Large intestine (tissue), 3 donors: ENCODE measurements around the gene NME7. TPM values are rescaled to one million over a fixed set of nuclear protein-coding genes. Genes with fewer than 3 reads are reported as not detected.
A peak's percentile ranks its signal among the peaks of the same experiment; 100 is the strongest.

Experiments
- DNase-seq, 2 donors: peaks; one replicate each; pipeline versions ENCODE4 v3.0.0 to v3.0.0-alpha.2; 2013
- H3K27ac ChIP-seq: one replicate; pipeline ENCODE4 v1.5.1; 2013; ENCODE audit warnings: low read length
- H3K27me3 ChIP-seq: 2 replicates; pipeline ENCODE4 v1.6.1; 2013; ENCODE audit warnings: low read length; ENCODE audit not compliant: control insufficient read depth, insufficient read depth
- H3K36me3 ChIP-seq: 2 replicates; pipeline ENCODE4 v1.6.1; 2013; ENCODE audit warnings: low read length; ENCODE audit not compliant: control insufficient read depth, insufficient read depth
- H3K4me1 ChIP-seq: one replicate; pipeline ENCODE4 v1.6.1; 2013; ENCODE audit warnings: low read length; ENCODE audit not compliant: control insufficient read depth, insufficient read depth
- H3K4me3 ChIP-seq: one replicate; pipeline ENCODE4 v1.5.1; 2013; ENCODE audit warnings: low read length
- H3K9me3 ChIP-seq: one replicate; pipeline ENCODE4 v1.6.1; 2013; ENCODE audit warnings: mild to moderate bottlenecking, low read depth, low read length, moderate library complexity; ENCODE audit not compliant: control insufficient read depth
- WGBS: methylation state at CpG from one replicate; pipeline ENCODE4 v1.1.5; 2013; ENCODE audit warnings: low lambda C conversion rate; ENCODE audit not compliant: insufficient coverage; 5-methylcytosine and 5-hydroxymethylcytosine counted together
- polyA plus RNA-seq: library from polyadenylated mRNA; unstranded; fragments of 120-200 nt; gene quantifications from one replicate; pipeline ENCODE4 v1.2.1, GENCODE V29; 2013

Gene NME7
- polyA plus RNA-seq, 1 donor = 24.2 TPM

DNA sequence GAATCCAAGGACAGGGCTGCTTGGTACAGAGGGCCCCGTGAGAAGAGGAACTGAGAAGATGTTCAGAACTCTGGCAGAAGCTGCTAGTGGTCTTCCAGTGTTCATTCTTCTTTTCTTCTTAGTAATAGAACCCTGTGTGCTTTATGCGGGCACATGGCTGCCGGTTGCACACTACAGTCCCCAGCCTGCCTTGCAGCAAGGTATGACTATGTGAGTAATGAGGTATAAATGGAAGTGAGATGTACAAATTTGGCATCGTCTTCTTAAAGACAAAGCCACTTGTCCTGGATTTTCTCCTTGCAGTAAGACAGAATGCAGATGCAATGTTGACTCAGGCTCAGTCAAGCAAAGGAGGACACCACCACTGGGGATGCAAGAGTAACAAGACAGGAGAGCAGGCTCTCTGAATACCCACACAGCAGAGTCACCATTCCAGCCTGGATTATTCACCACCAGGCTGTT is 276.1 kb downstream of the NME7 start:
- H3K4me3 ChIP-seq = no peak overlapping the region
- DNase-seq = no peak
- no peak overlapping the region for H3K27ac ChIP-seq
- no CpG with 5 or more reads among the region's 4 CpGs for whole genome bisulfite sequencing
- no peaks in the 10 kb centered on the region for H3K27me3 ChIP-seq
- H3K4me1 ChIP-seq = peaks cover 21% of the 10 kb centered on the region
- no peaks in the 10 kb centered on the region for H3K36me3 ChIP-seq
- H3K9me3 ChIP-seq = no peaks in the 10 kb centered on the region

DNA sequence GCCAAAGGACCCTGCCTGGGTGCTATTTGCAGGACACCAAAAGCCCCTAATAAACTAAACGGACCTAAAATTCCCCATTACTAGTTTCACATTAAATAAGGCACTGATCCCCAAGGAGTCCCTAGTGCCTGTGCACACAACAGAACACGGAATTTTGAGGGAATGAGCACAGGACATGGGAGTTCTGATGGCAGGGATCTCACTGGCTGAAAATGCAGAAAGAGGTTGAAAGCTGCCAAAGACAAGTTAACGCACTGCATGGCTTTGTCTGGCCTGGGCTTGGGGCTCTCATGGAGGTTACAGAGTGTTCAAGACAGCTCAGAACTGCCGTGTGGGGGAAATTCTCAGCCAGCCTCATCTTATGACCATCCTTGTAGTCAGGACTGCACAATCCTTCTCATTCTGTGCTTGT is 276.7 kb downstream of the NME7 start:
- Histone ChIP-seq H3K27ac (no peak overlapping the region), H3K9me3 (no peaks in the 10 kb centered on the region), H3K4me1 (peaks cover 27% of the 10 kb centered on the region), H3K36me3 (no peaks in the 10 kb centered on the region), H3K27me3 (no peaks in the 10 kb centered on the region), H3K4me3 (no peak overlapping the region)
- DNase-seq = no peak
- WGBS = no CpG with 5 or more reads among the region's 4 CpGs

DNA sequence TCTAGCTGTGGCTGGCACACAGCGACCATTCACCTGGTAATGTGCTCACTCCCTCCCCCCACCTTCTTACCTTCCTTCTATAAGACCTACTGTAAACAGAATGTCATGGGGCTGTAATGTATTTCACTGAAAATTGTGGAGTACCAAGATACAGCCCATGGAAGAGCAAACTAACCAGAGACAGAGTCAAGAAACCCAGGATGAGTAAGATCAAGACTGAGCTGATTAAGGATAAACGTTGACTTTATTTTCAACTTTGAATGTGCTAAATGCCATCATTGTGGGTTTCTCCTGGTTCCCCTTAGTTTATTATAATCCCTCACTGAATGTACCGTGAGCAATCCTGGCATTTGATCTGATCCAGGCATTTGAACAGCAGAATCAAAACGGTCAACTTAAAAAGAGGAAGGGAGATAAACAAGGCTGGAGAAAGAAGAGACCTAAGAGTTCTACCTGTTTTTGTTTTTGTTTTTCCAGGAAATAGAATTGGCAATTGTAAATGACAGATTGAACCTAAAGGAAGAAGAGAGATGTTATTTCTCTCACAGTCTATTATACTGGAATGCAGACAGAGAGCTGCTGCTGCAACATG is 277.2 kb downstream of the NME7 start:
- Histone ChIP-seq H3K36me3 (no peaks in the 10 kb centered on the region), H3K4me1 (peaks cover 32% of the 10 kb centered on the region), H3K27me3 (no peaks in the 10 kb centered on the region), H3K4me3 (no peak overlapping the region), H3K27ac (no peak overlapping the region), H3K9me3 (no peaks in the 10 kb centered on the region)
- WGBS = 80% methylated on average over 1 of the region's 4 CpGs
- no peak for DNase-seq

DNA sequence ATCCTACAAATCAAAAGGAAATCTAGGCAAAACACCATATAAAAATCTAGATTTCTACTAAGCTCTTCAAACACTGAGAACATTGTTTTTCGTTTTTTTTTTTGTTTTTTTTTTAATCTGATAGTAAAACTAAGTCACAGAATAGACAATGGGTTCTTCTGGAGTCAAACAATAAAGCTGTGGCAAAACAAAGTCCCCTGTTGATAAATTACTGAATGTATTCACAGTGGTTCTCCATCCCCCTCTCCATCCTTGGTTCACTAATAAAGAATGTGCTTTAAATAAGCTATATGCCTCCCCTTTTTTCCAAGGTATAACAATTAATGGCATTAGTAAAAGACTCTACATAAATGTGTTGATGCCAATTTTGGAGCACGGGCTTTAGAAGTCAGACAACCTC is 277.8 kb downstream of the NME7 start:
- DNase-seq = no peak
- H3K9me3 ChIP-seq = no peaks in the 10 kb centered on the region
- WGBS = 0% methylated on average over 1 of the region's 2 CpGs
- no peaks in the 10 kb centered on the region for H3K36me3 ChIP-seq
- peaks cover 28% of the 10 kb centered on the region for H3K4me1 ChIP-seq
- no peak overlapping the region for H3K27ac ChIP-seq
- no peak overlapping the region for H3K4me3 ChIP-seq
- no peaks in the 10 kb centered on the region for H3K27me3 ChIP-seq

DNA sequence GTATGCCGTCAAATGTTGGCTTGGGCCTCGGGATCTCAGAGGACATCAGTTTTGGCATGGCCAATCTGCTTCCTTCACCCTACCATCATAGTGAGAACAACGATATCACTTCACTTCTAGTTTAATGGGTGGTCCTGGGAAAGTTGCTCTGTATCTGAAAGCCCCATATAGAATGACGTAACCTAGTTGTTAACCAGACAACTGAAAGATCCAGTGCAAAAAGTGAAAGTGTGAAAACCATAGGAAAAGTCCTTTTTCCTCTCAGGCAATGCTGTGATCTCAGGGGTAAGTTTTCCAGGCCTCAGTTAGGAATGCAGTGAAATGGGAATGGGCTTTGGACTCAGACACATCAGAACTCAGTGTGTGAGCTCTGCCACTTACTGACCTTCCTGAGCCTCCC is 279.7 kb downstream of the NME7 start:
- WGBS = no CpG with 5 or more reads among the region's 4 CpGs

DNA sequence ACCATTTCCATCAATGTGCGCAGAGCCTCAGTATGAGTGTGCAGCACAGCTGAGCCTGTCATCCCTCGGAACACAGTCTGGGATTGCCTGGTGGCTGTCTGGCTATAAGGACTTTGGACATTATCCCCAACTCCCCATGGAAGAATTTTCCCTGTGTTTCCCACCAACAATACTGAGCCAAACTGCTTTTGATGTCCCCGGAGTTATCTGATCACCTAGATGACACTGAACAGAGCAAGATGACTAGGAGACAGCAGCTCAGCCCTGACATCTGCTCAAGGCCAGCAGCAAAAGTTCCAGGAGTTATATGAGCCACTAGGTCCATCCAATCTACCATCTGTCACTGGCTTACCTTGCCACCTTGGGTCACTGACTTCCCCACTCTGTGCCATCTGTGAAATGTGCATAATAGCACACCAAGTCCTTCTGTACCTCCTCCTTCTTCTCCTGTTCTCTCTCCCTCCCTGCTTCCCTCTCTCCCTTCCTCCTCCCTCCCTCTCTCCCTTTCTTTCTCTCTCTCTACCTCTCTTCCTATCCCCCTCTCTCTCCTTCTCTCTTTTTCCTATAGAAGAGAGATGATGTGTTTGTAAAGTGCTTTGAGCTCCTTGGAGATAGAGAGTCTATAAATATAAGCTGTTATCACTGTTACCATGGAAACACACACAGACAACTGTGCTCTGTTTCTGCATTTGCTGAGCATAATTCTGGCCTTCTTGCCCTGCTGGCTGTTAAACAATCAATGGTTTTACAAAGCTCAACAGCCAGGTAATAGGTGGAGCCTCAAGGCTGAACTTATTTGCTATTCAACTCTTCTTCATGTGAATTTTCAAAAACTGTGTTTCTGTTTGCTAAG is 280.8 kb downstream of the NME7 start:
- peak; percentile 75 to 91 for DNase-seq
- Histone ChIP-seq H3K4me3 (no peak overlapping the region), H3K9me3 (no peaks in the 10 kb centered on the region)

More for the DNA sequence above, 279.7 kb downstream of the NME7 start:
- Histone ChIP-seq H3K4me1 (peaks cover 28% of the 10 kb centered on the region), H3K27ac (no peak overlapping the region), H3K27me3 (no peaks in the 10 kb centered on the region), H3K4me3 (no peak overlapping the region), H3K36me3 (no peaks in the 10 kb centered on the region), H3K9me3 (no peaks in the 10 kb centered on the region)
- DNase-seq = no peak

DNA sequence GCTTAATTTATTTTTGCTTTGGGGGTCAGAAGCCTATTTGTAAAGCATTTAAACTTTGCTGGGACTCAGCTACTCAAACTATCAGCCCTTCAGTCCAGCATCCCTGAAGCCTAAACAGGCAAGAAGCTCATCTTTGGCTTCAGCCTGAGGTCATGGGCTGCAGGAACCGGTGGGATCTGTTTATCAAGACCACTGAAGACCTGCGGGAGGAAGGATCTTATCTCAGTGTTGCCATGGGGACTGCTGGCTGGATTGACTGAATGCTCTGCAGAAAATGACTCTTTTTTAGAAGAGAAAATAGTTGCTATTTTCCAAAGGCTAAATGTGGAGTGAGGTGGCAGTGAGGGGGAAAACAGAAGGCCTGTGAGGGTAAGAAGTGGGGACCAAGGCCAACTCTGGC is 281.7 kb downstream of the NME7 start:
- H3K9me3 ChIP-seq = no peaks in the 10 kb centered on the region
- H3K27me3 ChIP-seq = no peaks in the 10 kb centered on the region
- peaks cover 28% of the 10 kb centered on the region for H3K4me1 ChIP-seq
- H3K36me3 ChIP-seq = no peaks in the 10 kb centered on the region
- peak overlapping the region; percentile 60 for H3K27ac ChIP-seq
- DNase-seq = no peak
- no peak overlapping the region for H3K4me3 ChIP-seq
- WGBS = no CpG with 5 or more reads among the region's 2 CpGs

More for the DNA sequence above, 280.8 kb downstream of the NME7 start:
- Histone ChIP-seq H3K27ac (peak overlapping the region; percentile 60), H3K27me3 (no peaks in the 10 kb centered on the region), H3K36me3 (no peaks in the 10 kb centered on the region), H3K4me1 (peaks cover 28% of the 10 kb centered on the region)
- no CpG with 5 or more reads among the region's 3 CpGs for WGBS

Other genes with a start within 250 kb of the NME7 start
- 22.5 TPM for gene BLZF1, start 398 bp upstream of the NME7 start, polyA plus RNA-seq
- 1.3 TPM for gene CCDC181, start 59.7 kb upstream of the NME7 start, polyA plus RNA-seq
- gene SLC19A2, start 118.1 kb upstream of the NME7 start, polyA plus RNA-seq = 12.1 TPM
- gene F5, start 218.7 kb upstream of the NME7 start, polyA plus RNA-seq = 0.30 TPM